ENCODE results near the gene WDR91.

GRCh38 chr7:135205850-135206249, 5.5 kb downstream of the WDR91 start:
- no peak for TF ChIP-seq CTCF (IDR thresholded peaks at IDR 0.05)
- no peak for TF ChIP-seq EZH2 (IDR thresholded peaks at IDR 0.05; ENCODE audit: borderline replicate concordance, insufficient read depth, low read depth, low read length, poor library complexity, severe bottlenecking)
